Measurements from ENCODE around the gene UBL5.
A peak's percentile ranks its signal among the peaks of the same experiment; 100 is the strongest.
"Not testable (repeated sequence)": the region's sequence is repeated elsewhere in the genome, so short reads cannot be mapped to it uniquely, and the experiment has no call there.

Gene UBL5

GRCh38 chr19:9842834-9843625 is 15.3 kb downstream of the UBL5 start:
- H2AFZ ChIP-seq (ENCODE audit: insufficient read depth, low read length, poor library complexity), result no peak overlapping the region
- no peaks in the 10 kb centered on the region for H3K27me3 ChIP-seq (ENCODE audit: insufficient read depth, low read length)
- peaks cover 2% of the 10 kb centered on the region for H3K9me3 ChIP-seq (ENCODE audit: insufficient read depth, low read depth, low read length)
- H4K8ac ChIP-seq (ENCODE audit: low read depth, low read length), result no peak overlapping the region
- no peak overlapping the region for H3K4ac ChIP-seq (ENCODE audit: low read depth, low read length)
- H2BK120ac ChIP-seq (ENCODE audit: insufficient read depth, low read length, poor library complexity), result no peak overlapping the region
- H3K18ac ChIP-seq (ENCODE audit: low read length), result no peak overlapping the region
- H3K79me2 ChIP-seq (ENCODE audit: control insufficient read depth, insufficient read depth, low read length, poor library complexity), result no peaks in the 10 kb centered on the region
- H3K79me1 ChIP-seq (ENCODE audit: low read length), result no peaks in the 10 kb centered on the region
- H3K14ac ChIP-seq (ENCODE audit: low read length), result no peak overlapping the region
- H4K12ac ChIP-seq (ENCODE audit: low read depth, low read length), result no peak overlapping the region
- DNase-seq, result no peak
- no peak overlapping the region for H4K91ac ChIP-seq (ENCODE audit: low read depth, low read length)
- no peak overlapping the region for H2BK12ac ChIP-seq (ENCODE audit: low read length)
- peak overlapping the region; percentile 12 for H3K9ac ChIP-seq (ENCODE audit: low read length)
- no CpG with 5 or more reads among the region's 9 CpGs for WGBS (ENCODE audit: extremely low coverage, insufficient coverage, insufficient read length)
- H2BK5ac ChIP-seq (ENCODE audit: low read depth, low read length, poor library complexity), result no peak overlapping the region
- H3K4me1 ChIP-seq (ENCODE audit: control insufficient read depth in 1 of 2, insufficient read depth in 2 of 2, low read length in 2 of 2), result no peaks in the 10 kb centered on the region
- H3K4me3 ChIP-seq (ENCODE audit: low read depth, low read length), result no peak overlapping the region
- no peak overlapping the region for H3K23ac ChIP-seq (ENCODE audit: low read length)
- no peak overlapping the region for H3K27ac ChIP-seq (ENCODE audit: low read depth, low read length)
- H3K36me3 ChIP-seq (ENCODE audit: control insufficient read depth in 1 of 2, insufficient read depth in 2 of 2, low read length in 2 of 2), result peaks cover 59 to 80% of the 10 kb centered on the region in 2 experiments
- no peak overlapping the region for H3K4me2 ChIP-seq (ENCODE audit: low read length)
- H2AK5ac ChIP-seq (ENCODE audit: low read length), result no peak overlapping the region

- H2BK120ac ChIP-seq (ENCODE audit: insufficient read depth, low read length, poor library complexity); H3K4me3 ChIP-seq (ENCODE audit: low read depth, low read length); H4K91ac ChIP-seq (ENCODE audit: low read depth, low read length); H3K9me3 ChIP-seq (ENCODE audit: insufficient read depth, low read depth, low read length); DNase-seq; H3K4ac ChIP-seq (ENCODE audit: low read depth, low read length); H2AFZ ChIP-seq (ENCODE audit: insufficient read depth, low read length, poor library complexity); H3K27ac ChIP-seq (ENCODE audit: low read depth, low read length); H3K9ac ChIP-seq (ENCODE audit: low read length); H3K4me2 ChIP-seq (ENCODE audit: low read length); H4K12ac ChIP-seq (ENCODE audit: low read depth, low read length); H2BK5ac ChIP-seq (ENCODE audit: low read depth, low read length, poor library complexity); H3K79me1 ChIP-seq (ENCODE audit: low read length); H2BK12ac ChIP-seq (ENCODE audit: low read length); H3K79me2 ChIP-seq (ENCODE audit: control insufficient read depth, insufficient read depth, low read length, poor library complexity); H3K14ac ChIP-seq (ENCODE audit: low read length); H3K18ac ChIP-seq (ENCODE audit: low read length); H2AK5ac ChIP-seq (ENCODE audit: low read length); H3K4me1 ChIP-seq (ENCODE audit: control insufficient read depth in 1 of 2, insufficient read depth in 2 of 2, low read length in 2 of 2); H4K8ac ChIP-seq (ENCODE audit: low read depth, low read length); H3K27me3 ChIP-seq (ENCODE audit: insufficient read depth, low read length); H3K23ac ChIP-seq (ENCODE audit: low read length): not testable (repeated sequence)
- no CpG with 5 or more reads among the region's 12 CpGs for WGBS (ENCODE audit: extremely low coverage, insufficient coverage, insufficient read length)
- peaks cover 60 to 79% of the 10 kb centered on the region in 2 experiments for H3K36me3 ChIP-seq (ENCODE audit: control insufficient read depth in 1 of 2, insufficient read depth in 2 of 2, low read length in 2 of 2)
Measured at GRCh38 chr19:9843626-9844273, 16.0 kb downstream of the UBL5 start.

- H3K9ac ChIP-seq (ENCODE audit: low read length), result no peak overlapping the region
- no CpG with 5 or more reads among the region's 13 CpGs for WGBS (ENCODE audit: extremely low coverage, insufficient coverage, insufficient read length)
Measured at GRCh38 chr19:9847087-9847671, 19.5 kb downstream of the UBL5 start.

GRCh38 chr19:9848060-9848459 is 20.3 kb downstream of the UBL5 start:
- DNase-seq, result no peak
- Histone ChIP-seq H3K27me3 (ENCODE audit: insufficient read depth, low read length) (no peaks in the 10 kb centered on the region), H3K4me1 (ENCODE audit: control insufficient read depth in 1 of 2, insufficient read depth in 2 of 2, low read length in 2 of 2) (peaks cover 0 to 1% of the 10 kb centered on the region in 2 experiments), H3K4me2 (ENCODE audit: low read length) (no peak overlapping the region), H2BK120ac (ENCODE audit: insufficient read depth, low read length, poor library complexity) (no peak overlapping the region), H3K4me3 (ENCODE audit: low read depth, low read length) (no peak overlapping the region), H3K9me3 (ENCODE audit: insufficient read depth, low read depth, low read length) (peaks cover 2% of the 10 kb centered on the region), H3K23ac (ENCODE audit: low read length) (no peak overlapping the region), H2BK12ac (ENCODE audit: low read length) (no peak overlapping the region), H3K4ac (ENCODE audit: low read depth, low read length) (no peak overlapping the region), H3K27ac (ENCODE audit: low read depth, low read length) (no peak overlapping the region), H3K36me3 (ENCODE audit: control insufficient read depth in 1 of 2, insufficient read depth in 2 of 2, low read length in 2 of 2) (peaks cover 34 to 48% of the 10 kb centered on the region in 2 experiments), H3K79me1 (ENCODE audit: low read length) (no peaks in the 10 kb centered on the region), H3K9ac (ENCODE audit: low read length) (no peak overlapping the region), H3K18ac (ENCODE audit: low read length) (no peak overlapping the region), H4K91ac (ENCODE audit: low read depth, low read length) (no peak overlapping the region), H2BK5ac (ENCODE audit: low read depth, low read length, poor library complexity) (no peak overlapping the region), H4K12ac (ENCODE audit: low read depth, low read length) (no peak overlapping the region), H4K8ac (ENCODE audit: low read depth, low read length) (no peak overlapping the region), H3K79me2 (ENCODE audit: control insufficient read depth, insufficient read depth, low read length, poor library complexity) (no peaks in the 10 kb centered on the region), H3K14ac (ENCODE audit: low read length) (no peak overlapping the region), H2AFZ (ENCODE audit: insufficient read depth, low read length, poor library complexity) (no peak overlapping the region), H2AK5ac (ENCODE audit: low read length) (no peak overlapping the region)
- WGBS (ENCODE audit: extremely low coverage, insufficient coverage, insufficient read length), result no CpG with 5 or more reads among the region's 4 CpGs

More at GRCh38 chr19:9847087-9847671, 19.5 kb downstream of the UBL5 start:
- no peak overlapping the region for H2BK5ac ChIP-seq (ENCODE audit: low read depth, low read length, poor library complexity)
- no peak overlapping the region for H2BK120ac ChIP-seq (ENCODE audit: insufficient read depth, low read length, poor library complexity)
- H3K4me2 ChIP-seq (ENCODE audit: low read length), result no peak overlapping the region
- peak; percentile 11 to 40 for DNase-seq
- H4K8ac ChIP-seq (ENCODE audit: low read depth, low read length), result no peak overlapping the region
- H3K79me1 ChIP-seq (ENCODE audit: low read length), result no peaks in the 10 kb centered on the region
- no peaks in the 10 kb centered on the region for H3K27me3 ChIP-seq (ENCODE audit: insufficient read depth, low read length)
- H3K14ac ChIP-seq (ENCODE audit: low read length), result no peak overlapping the region
- H3K79me2 ChIP-seq (ENCODE audit: control insufficient read depth, insufficient read depth, low read length, poor library complexity), result no peaks in the 10 kb centered on the region
- peaks cover 2% of the 10 kb centered on the region for H3K9me3 ChIP-seq (ENCODE audit: insufficient read depth, low read depth, low read length)
- no peak overlapping the region for H3K23ac ChIP-seq (ENCODE audit: low read length)
- H3K4me3 ChIP-seq (ENCODE audit: low read depth, low read length), result no peak overlapping the region
- H4K91ac ChIP-seq (ENCODE audit: low read depth, low read length), result no peak overlapping the region
- no peaks in the 10 kb centered on the region for H3K4me1 ChIP-seq (ENCODE audit: control insufficient read depth in 1 of 2, insufficient read depth in 2 of 2, low read length in 2 of 2)
- H3K36me3 ChIP-seq (ENCODE audit: control insufficient read depth in 1 of 2, insufficient read depth in 2 of 2, low read length in 2 of 2), result peaks cover 43 to 57% of the 10 kb centered on the region in 2 experiments
- no peak overlapping the region for H3K27ac ChIP-seq (ENCODE audit: low read depth, low read length)
- H4K12ac ChIP-seq (ENCODE audit: low read depth, low read length), result peak overlapping the region; percentile 0
- H3K4ac ChIP-seq (ENCODE audit: low read depth, low read length), result no peak overlapping the region
- no peak overlapping the region for H2BK12ac ChIP-seq (ENCODE audit: low read length)
- no peak overlapping the region for H2AK5ac ChIP-seq (ENCODE audit: low read length)
- H3K18ac ChIP-seq (ENCODE audit: low read length), result no peak overlapping the region
- no peak overlapping the region for H2AFZ ChIP-seq (ENCODE audit: insufficient read depth, low read length, poor library complexity)
